Effector memory CD8-positive, alpha-beta T cell (primary cell): ENCODE results near the gene TIGD6.

Experiments
- ATAC-seq: fragments of 150-1000 bp; cut with Tn5 transposase; replicated peaks from 2 replicates; pipeline ENCODE4 v1.10.0; 2021; ENCODE audit warnings: mild to moderate bottlenecking, moderate library complexity
- DNase-seq, 3 experiments: peaks; one replicate each; pipeline ENCODE4 v3.0.0; 2021
- H3K27ac Mint-ChIP-seq, 2 donors: one replicate each; pipeline ENCODE4 v1.8.0; 2022; ENCODE audit warnings: mild to moderate bottlenecking in 2 of 2, mixed read lengths in 2 of 2, moderate library complexity in 2 of 2
- H3K27me3 Mint-ChIP-seq, 2 donors: one replicate each; pipeline ENCODE4 v1.8.0; 2022; ENCODE audit warnings: mixed read lengths in 2 of 2
- H3K36me3 Mint-ChIP-seq: one replicate; pipeline ENCODE4 v1.8.0; 2022; ENCODE audit warnings: mild to moderate bottlenecking, moderate library complexity, mixed read lengths; ENCODE audit not compliant: insufficient read depth
- H3K4me1 Mint-ChIP-seq, 2 donors: one replicate each; pipeline ENCODE4 v1.8.0; 2022; ENCODE audit warnings: low read depth in 2 of 2, mixed read lengths in 2 of 2
- H3K4me3 Mint-ChIP-seq, 2 donors: one replicate each; pipeline ENCODE4 v1.8.0; 2022; ENCODE audit warnings: mild to moderate bottlenecking in 2 of 2, mixed read lengths in 2 of 2, moderate library complexity in 2 of 2
- H3K9me3 Mint-ChIP-seq, 2 donors: one replicate each; pipeline ENCODE4 v1.8.0; 2022; ENCODE audit warnings: mixed read lengths in 2 of 2

Gene TIGD6

GRCh38 chr5:150007050-150007449, 6.6 kb upstream of the TIGD6 start:
- DNase-seq, result no peak
- no peak overlapping the region for H3K4me3 Mint-ChIP-seq
- H3K36me3 Mint-ChIP-seq, result peaks cover 59% of the 10 kb centered on the region
- H3K27ac Mint-ChIP-seq, result no peak overlapping the region
- no peak for ATAC-seq
- H3K9me3 Mint-ChIP-seq, result no peaks in the 10 kb centered on the region
- no peaks in the 10 kb centered on the region for H3K27me3 Mint-ChIP-seq
- H3K4me1 Mint-ChIP-seq, result peaks cover 6 to 32% of the 10 kb centered on the region in 2 donors

GRCh38 chr5:150006318-150006717, 5.9 kb upstream of the TIGD6 start:
- Mint-ChIP-seq H3K4me1 (peaks cover 12 to 38% of the 10 kb centered on the region in 2 donors), H3K36me3 (peaks cover 58% of the 10 kb centered on the region), H3K27me3 (no peaks in the 10 kb centered on the region), H3K4me3 (no peak overlapping the region), H3K27ac (no peak overlapping the region), H3K9me3 (no peaks in the 10 kb centered on the region)
- DNase-seq (no peak), ATAC-seq (no peak)

GRCh38 chr5:150001660-150002486, 1.4 kb upstream of the TIGD6 start:
- H3K4me1 Mint-ChIP-seq, result peaks cover 21 to 41% of the 10 kb centered on the region in 2 donors
- DNase-seq (peak; percentile 50 to 57 (median 53)), ATAC-seq (peak; percentile 68)
- no peaks in the 10 kb centered on the region for H3K27me3 Mint-ChIP-seq
- peak overlapping the region; percentile 69 to 85 for H3K27ac Mint-ChIP-seq
- H3K4me3 Mint-ChIP-seq, result peak overlapping the region; percentile 85 to 88
- H3K36me3 Mint-ChIP-seq, result peaks cover 40% of the 10 kb centered on the region
- H3K9me3 Mint-ChIP-seq, result no peaks in the 10 kb centered on the region

- Mint-ChIP-seq H3K4me3 (peak overlapping the region; percentile 85 to 88), H3K4me1 (peaks cover 21 to 41% of the 10 kb centered on the region in 2 donors), H3K9me3 (no peaks in the 10 kb centered on the region), H3K27me3 (no peaks in the 10 kb centered on the region), H3K27ac (peak overlapping the region; percentile 69 to 85), H3K36me3 (peaks cover 35% of the 10 kb centered on the region)
- DNase-seq (peak; percentile 25 to 34 (median 32)), ATAC-seq (peak; percentile 24)
These were observed 671 bp upstream of the TIGD6 start for GRCh38 chr5:150000990-150001659.

DNA sequence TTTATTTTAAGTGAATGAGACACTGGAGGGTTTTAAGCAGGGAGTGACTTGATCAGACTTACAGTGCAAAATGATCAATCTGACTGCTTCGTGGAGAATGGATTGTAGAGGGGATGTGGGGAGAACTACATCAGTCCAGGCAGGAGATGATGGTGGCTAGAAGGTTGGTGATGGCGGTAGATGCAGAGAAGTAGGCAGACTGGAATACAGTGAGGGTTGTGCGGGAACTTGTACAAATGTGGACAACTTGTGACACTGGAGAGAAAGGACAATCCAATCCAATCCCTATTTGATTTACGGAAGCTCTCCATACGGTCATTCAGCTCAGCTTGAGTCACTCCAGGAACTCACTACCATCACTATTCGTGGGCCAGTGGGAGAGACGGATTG, 593 bp downstream of the TIGD6 start:
- peaks cover 23% of the 10 kb centered on the region for H3K36me3 Mint-ChIP-seq
- H3K4me3 Mint-ChIP-seq, result peak overlapping the region; percentile 85 to 88
- H3K27me3 Mint-ChIP-seq, result no peaks in the 10 kb centered on the region
- H3K4me1 Mint-ChIP-seq, result peaks cover 21 to 40% of the 10 kb centered on the region in 2 donors
- ATAC-seq (no peak), DNase-seq (no peak)
- H3K27ac Mint-ChIP-seq, result peak overlapping the region; percentile 69 to 85
- H3K9me3 Mint-ChIP-seq, result no peaks in the 10 kb centered on the region

GRCh38 chr5:149999359-149999758, 1.1 kb downstream of the TIGD6 start:
- peak overlapping the region; percentile 85 to 88 for H3K4me3 Mint-ChIP-seq
- H3K9me3 Mint-ChIP-seq, result no peaks in the 10 kb centered on the region
- H3K36me3 Mint-ChIP-seq, result peaks cover 21% of the 10 kb centered on the region
- H3K4me1 Mint-ChIP-seq, result peaks cover 21 to 35% of the 10 kb centered on the region in 2 donors
- H3K27ac Mint-ChIP-seq, result peak overlapping the region; percentile 69 to 85
- H3K27me3 Mint-ChIP-seq, result no peaks in the 10 kb centered on the region
- DNase-seq, result no peak
- no peak for ATAC-seq

DNA sequence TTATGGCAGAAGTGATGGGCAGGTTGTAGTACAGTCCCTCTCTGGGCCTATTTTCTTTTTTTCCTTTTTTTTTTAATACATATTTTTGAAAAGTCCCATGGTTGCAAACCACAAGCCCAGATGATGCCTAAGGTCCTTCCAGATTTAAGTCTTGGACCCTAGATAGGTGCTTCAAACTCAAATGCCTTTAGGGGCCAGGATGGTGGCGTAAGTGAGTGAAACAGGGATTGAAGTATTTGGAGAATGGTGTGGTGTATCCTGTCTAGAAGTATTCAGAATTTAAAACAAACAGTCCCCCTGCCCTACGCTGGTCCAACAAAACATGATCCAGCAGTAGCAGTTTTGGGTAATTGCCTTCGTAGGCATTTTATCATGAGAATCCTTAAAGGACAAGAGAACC, 2.2 kb downstream of the TIGD6 start:
- DNase-seq, result no peak
- no peak overlapping the region for H3K4me3 Mint-ChIP-seq
- H3K4me1 Mint-ChIP-seq, result peaks cover 21 to 30% of the 10 kb centered on the region in 2 donors
- no peak for ATAC-seq
- H3K27me3 Mint-ChIP-seq, result no peaks in the 10 kb centered on the region
- H3K36me3 Mint-ChIP-seq, result peaks cover 17% of the 10 kb centered on the region
- H3K9me3 Mint-ChIP-seq, result no peaks in the 10 kb centered on the region
- peak overlapping the region in 1 of 2 donors; percentile 85 for H3K27ac Mint-ChIP-seq

DNA sequence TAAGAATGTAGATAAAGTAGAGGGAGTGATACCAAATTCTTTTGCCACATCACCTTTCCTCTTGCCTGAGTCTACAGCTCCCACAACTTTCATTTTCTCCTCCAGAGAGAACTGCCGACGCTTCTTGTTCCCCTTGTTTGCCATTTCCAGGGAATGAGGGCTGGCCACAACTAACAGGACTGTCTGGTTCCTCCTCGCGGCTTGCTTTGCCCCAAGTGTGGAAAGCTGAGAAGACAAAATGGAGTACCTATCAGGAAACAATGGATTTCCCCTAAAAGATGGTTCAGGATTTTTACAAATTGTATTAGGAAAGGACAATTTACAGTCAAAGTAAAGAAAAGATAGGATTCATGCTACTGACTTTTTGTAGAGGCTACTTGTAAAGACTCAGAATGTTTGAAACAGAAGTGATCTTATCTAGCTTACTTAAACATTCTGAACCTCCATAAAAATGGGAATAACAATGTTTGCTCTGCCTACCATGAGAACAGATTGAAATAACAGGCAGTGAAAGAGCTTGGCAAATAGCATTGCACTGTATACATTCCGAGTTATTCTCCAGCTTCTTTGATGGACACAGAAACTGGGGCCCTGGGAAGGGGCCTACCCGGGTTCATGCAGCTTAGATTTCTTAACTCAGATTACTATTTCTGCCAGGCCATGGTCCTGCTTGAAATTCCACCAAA, 4.1 kb downstream of the TIGD6 start:
- Mint-ChIP-seq H3K4me3 (no peak overlapping the region), H3K9me3 (no peaks in the 10 kb centered on the region), H3K4me1 (peaks cover 10 to 12% of the 10 kb centered on the region in 2 donors), H3K27ac (no peak overlapping the region), H3K27me3 (no peaks in the 10 kb centered on the region), H3K36me3 (peaks cover 4% of the 10 kb centered on the region)
- DNase-seq, result no peak
- no peak for ATAC-seq

DNA sequence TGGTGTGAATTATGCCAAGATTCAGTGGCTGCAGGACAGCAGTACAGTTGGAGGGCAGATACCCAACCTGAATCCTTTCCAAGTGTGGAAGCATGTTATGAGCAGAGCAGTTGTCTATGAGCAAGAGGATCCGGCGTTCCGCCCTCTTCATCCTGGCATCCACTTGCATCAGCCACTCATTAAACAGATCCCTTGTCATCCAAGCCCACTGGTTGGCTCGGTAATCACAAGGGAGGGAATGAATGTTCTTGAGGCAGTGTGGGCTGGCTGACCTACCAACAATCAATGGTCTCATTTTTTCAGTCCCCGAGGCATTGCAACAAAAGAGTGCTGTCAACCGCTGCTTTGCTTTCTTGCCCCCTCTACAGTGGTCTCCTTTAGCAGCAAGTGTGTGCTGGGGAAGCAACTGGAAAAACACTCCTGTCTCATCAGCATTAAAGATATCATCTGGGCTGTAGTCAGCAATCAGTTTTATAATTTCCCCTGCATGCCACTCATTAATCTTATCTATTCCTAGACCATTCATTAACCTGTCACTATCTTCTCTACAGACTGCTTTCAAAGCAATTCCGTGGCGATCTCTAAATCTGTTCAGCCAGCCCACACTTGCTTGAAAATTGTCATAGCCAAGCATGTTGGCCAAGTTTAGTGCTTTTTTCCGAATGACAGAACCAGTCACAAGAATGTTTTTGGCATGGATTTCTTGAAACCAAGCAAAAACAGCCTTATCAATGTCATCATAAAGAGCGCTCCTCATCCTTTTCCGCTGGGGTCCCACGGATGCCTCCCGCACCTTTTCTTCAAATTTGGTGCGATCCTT, 4.9 kb downstream of the TIGD6 start:
- Mint-ChIP-seq H3K4me3 (no peak overlapping the region), H3K36me3 (peaks cover 3% of the 10 kb centered on the region), H3K27me3 (no peaks in the 10 kb centered on the region), H3K4me1 (peaks cover 10 to 12% of the 10 kb centered on the region in 2 donors), H3K9me3 (no peaks in the 10 kb centered on the region), H3K27ac (no peak overlapping the region)
- DNase-seq, result no peak
- no peak for ATAC-seq

DNA sequence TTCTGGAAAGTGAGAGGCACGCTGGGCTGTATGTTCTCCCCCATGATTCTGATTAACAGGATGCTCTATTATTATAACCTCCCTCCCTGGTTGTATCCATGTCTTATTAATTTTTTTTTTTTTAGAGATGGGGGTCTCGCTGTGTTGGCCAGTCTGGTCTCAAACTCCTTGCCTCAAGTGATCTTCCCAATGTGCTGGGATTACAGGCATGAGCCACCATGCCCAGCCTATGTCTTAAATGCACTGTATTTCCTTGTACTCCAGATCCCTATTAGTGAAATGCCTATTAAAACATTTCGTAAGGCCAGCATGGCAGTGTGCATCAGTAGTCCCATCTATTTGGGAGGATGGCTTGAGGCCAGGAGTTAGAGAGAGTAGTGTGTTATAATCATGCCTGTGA, 7.0 kb downstream of the TIGD6 start:
- Mint-ChIP-seq H3K9me3 (no peaks in the 10 kb centered on the region), H3K36me3 (no peaks in the 10 kb centered on the region), H3K4me1 (no peaks in the 10 kb centered on the region), H3K4me3 (no peak overlapping the region), H3K27me3 (no peaks in the 10 kb centered on the region), H3K27ac (no peak overlapping the region)
- no peak for DNase-seq
- ATAC-seq, result no peak

DNA sequence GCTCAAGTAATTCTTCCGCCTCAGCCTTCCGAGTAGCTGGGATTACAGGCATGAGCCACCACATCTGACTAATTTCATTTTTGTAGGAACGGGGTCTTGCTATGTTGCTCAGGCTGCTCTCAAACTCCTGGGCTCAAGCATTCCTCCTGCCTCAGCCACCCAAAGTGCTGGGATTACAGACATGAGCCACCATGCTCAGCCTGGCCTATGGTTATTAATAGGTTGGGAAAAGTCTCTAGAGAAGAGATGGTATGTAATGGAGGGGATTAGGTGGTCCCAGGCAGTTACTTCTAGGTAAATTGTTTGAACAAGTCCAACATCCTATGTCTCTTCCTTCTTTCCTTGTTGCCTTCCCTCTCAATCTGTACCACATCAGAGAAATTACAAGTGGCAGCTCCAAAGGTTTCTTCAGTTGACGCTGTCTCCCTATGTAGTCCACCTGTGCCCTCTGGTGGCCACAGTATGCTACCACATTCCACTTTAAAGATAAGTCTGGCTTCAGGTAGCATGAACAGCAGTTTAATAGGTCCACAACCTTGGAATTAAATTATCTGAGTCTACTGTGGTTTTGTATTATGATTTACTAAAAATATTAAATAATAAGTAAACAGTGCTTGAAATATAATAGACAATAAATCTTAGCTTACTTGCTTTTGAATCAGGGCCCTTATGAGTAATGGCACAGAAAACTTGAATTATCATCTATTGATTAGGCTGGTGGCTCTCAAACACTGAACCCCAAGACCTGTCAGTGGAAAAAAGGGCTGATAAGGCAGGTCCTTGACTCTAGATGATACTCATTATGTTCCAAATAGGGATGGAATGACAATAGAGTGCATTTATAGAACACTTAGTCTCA, 9.7 kb downstream of the TIGD6 start:
- DNase-seq, result peak; percentile 56 to 61 (median 58)
- no peaks in the 10 kb centered on the region for H3K27me3 Mint-ChIP-seq
- H3K27ac Mint-ChIP-seq, result no peak overlapping the region
- no peak overlapping the region for H3K4me3 Mint-ChIP-seq
- H3K36me3 Mint-ChIP-seq, result no peaks in the 10 kb centered on the region
- peak; percentile 89 for ATAC-seq
- H3K4me1 Mint-ChIP-seq, result no peaks in the 10 kb centered on the region
- H3K9me3 Mint-ChIP-seq, result no peaks in the 10 kb centered on the region

DNA sequence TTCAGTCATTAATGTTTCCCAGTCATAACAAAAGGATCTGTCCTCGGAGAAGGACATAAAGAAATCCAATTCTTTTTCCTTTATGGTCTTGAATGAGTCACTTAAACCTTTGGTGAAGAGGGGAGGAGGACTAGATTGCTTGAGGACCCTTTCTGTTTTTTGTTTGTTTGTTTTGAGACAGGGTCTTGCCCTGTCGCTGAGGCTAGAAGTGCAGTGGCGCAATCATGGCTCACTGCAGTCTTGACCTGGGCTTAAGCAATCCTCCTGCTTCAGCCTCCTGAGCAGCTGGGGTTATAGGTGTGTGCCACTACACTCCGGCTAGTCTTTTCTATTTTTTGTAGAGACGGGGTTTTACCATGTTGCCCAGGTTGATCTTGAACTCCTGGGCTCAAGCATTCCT, 12.3 kb downstream of the TIGD6 start:
- no peaks in the 10 kb centered on the region for H3K36me3 Mint-ChIP-seq
- H3K4me1 Mint-ChIP-seq, result no peaks in the 10 kb centered on the region
- DNase-seq, result no peak
- H3K9me3 Mint-ChIP-seq, result no peaks in the 10 kb centered on the region
- no peaks in the 10 kb centered on the region for H3K27me3 Mint-ChIP-seq
- no peak for ATAC-seq
- no peak overlapping the region for H3K27ac Mint-ChIP-seq
- no peak overlapping the region for H3K4me3 Mint-ChIP-seq
